Erythroblast (primary cell): ENCODE measurements around the gene HOXD11.

ENCODE experiments used
- GATA1 ChIP-seq: IDR thresholded peaks from 2 replicates; pipeline ENCODE4 v1.6.1; 2011; ENCODE audit warnings: low read depth, mild to moderate bottlenecking, control low read depth, low read length, moderate library complexity
- POLR2A ChIP-seq: IDR thresholded peaks from 2 replicates; pipeline ENCODE4 v1.6.1; 2011; ENCODE audit warnings: mild to moderate bottlenecking, low read length

- no peak for TF ChIP-seq POLR2A
- no peak for TF ChIP-seq GATA1
Observed at GRCh38 chr2:176072292-176072669, 34.8 kb upstream of the HOXD11 start.
